ENCODE measurements around the gene SMAD7.
A peak's percentile ranks its signal among the peaks of the same experiment; 100 is the strongest.

SMAD7 gene

DNA sequence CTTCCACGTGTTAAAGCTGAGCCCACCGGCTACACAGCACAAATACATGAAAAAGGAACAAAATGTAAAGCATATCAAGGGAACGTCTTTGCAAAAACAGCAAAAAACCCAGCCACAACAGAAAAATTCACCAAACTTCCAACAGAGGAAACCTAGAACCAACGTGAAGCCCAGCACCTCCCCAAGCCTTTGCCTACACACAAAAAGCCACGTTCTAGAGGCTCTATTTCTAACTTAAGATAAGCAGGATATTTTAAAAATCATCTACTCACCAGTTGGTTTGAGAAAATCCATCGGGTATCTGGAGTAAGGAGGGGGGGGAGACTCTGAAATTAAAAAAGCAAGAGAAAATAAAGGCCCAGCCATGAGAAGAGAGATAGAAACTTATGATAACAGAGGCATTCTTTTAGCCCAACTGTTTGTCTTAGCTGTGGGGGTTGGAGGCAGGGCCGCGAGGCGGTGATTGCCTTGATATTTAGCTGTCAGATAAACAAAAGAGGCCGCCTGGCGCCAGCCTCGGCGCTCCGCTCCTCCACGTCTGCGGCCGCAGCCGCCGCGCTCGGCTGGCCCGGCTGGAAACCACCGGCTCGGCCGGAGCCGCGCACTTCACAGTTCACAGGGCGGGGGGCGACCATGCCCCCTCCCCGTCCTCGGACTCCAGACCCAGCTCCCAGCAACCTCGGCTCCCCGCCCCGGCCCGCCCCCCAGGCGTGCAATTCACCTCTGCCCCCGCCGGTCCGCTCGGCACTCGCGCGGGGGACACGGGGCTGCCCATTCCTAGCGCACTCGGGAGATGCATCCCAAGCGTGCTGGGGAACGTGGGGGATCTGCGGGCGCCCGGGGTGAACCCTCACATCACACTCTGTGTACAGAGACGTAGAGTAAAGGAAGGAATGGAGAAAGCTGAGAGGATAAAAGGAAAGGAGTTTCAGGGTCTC is 2.4 kb downstream of the SMAD7 start:
- peak overlapping the region; percentile 82 for H3K4me3 ChIP-seq (ENCODE audit: low read depth, low read length)
- TF ChIP-seq, protein P1, sequence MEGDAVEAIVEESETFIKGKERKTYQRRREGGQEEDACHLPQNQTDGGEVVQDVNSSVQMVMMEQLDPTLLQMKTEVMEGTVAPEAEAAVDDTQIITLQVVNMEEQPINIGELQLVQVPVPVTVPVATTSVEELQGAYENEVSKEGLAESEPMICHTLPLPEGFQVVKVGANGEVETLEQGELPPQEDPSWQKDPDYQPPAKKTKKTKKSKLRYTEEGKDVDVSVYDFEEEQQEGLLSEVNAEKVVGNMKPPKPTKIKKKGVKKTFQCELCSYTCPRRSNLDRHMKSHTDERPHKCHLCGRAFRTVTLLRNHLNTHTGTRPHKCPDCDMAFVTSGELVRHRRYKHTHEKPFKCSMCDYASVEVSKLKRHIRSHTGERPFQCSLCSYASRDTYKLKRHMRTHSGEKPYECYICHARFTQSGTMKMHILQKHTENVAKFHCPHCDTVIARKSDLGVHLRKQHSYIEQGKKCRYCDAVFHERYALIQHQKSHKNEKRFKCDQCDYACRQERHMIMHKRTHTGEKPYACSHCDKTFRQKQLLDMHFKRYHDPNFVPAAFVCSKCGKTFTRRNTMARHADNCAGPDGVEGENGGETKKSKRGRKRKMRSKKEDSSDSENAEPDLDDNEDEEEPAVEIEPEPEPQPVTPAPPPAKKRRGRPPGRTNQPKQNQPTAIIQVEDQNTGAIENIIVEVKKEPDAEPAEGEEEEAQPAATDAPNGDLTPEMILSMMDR (conservative IDR thresholded peaks at IDR 0.05; ENCODE audit: low read depth, low read length): peak; percentile 16
- peak; percentile 85 for DNase-seq (ENCODE audit: low read depth)

DNA sequence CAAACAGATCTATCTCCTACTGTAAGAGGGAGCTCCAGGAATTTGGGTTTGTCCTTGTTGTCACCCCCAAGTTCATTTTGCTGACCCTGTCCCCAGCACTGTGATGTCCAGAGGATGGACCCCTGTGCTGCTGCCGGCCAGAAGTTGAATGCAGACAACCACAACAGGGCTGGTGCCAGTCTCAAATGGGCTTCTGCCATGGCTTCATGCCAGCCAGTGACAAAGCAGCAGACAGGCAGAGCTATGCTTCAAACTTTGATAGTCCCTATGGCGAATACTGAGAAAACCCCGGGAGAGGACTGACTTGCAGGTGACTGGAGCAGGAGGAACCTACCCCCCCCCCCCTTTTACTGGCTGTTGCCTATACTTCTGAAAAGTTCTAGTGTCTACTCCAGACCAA is 3.2 kb downstream of the SMAD7 start:
- H3K4me3 ChIP-seq (ENCODE audit: low read depth, low read length): peak overlapping the region; percentile 82
- TF ChIP-seq, protein P1 (conservative IDR thresholded peaks at IDR 0.05; ENCODE audit: low read depth, low read length): no peak
- DNase-seq (ENCODE audit: low read depth): no peak

DNA sequence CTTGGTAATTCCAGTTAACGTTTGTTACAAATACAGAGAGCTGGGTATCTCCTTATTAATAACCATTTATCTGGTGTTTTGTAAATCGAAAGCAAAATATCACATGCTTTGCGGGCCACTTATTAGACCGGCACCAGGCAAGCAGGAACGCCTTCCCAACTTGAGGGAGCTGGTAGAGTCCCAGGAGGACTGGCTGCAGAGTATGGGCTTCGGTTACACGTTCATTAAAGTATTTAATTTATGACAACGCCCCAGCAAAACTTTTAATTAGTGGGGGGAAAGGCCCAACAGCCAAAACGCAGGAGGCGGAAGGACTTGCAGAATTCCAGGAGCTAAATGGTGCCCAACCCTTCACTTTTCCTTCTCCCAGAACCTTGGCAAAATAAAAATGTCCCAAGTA is 3.7 kb downstream of the SMAD7 start:
- DNase-seq (ENCODE audit: low read depth): peak; percentile 49
- H3K4me3 ChIP-seq (ENCODE audit: low read depth, low read length): peak overlapping the region; percentile 82
- TF ChIP-seq, protein P1 (conservative IDR thresholded peaks at IDR 0.05; ENCODE audit: low read depth, low read length): no peak

DNA sequence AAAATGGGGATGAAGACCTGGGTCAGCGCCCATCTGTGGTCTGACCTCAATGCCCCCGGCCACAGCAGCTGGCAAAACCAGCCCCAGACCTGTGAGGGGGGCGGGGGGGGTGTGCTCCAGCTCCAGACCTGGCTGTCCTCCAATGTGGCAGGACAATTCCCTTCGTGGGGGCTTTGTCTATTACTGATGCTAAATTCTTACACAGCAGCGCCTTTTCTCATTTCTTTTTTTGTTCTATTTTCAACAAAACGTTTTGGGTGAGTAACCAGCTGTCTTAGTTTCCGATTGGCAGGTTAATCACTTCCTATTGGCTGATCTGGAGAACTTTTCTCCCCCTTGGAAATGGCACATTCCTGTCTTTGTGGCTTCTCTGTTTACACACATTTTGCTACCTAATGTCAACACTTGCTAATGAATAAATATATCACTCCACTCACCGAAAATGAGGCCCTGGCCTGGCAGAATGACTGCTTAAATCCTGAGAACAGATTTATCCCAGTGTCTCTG is 4.4 kb downstream of the SMAD7 start:
- H3K4me3 ChIP-seq (ENCODE audit: low read depth, low read length): peak overlapping the region; percentile 82
- TF ChIP-seq, protein P1 (conservative IDR thresholded peaks at IDR 0.05; ENCODE audit: low read depth, low read length): no peak
- DNase-seq (ENCODE audit: low read depth): peak; percentile 82

DNA sequence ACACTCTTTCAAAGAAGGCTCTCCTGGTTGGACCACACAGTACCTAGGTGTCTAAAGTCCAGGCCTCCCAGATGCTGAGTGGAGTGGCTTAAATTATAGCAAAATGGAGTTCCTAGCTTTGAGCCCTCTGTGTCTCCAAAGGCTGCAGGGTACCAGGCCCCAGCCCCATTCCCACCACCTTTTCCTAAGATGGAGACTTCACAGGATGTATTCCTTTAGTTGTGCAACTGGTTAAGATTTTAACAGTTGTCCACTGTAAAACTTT is 4.9 kb downstream of the SMAD7 start:
- no peak for DNase-seq (ENCODE audit: low read depth)
- no peak overlapping the region for H3K4me3 ChIP-seq (ENCODE audit: low read depth, low read length)
- TF ChIP-seq, protein P1 (conservative IDR thresholded peaks at IDR 0.05; ENCODE audit: low read depth, low read length): no peak

DNA sequence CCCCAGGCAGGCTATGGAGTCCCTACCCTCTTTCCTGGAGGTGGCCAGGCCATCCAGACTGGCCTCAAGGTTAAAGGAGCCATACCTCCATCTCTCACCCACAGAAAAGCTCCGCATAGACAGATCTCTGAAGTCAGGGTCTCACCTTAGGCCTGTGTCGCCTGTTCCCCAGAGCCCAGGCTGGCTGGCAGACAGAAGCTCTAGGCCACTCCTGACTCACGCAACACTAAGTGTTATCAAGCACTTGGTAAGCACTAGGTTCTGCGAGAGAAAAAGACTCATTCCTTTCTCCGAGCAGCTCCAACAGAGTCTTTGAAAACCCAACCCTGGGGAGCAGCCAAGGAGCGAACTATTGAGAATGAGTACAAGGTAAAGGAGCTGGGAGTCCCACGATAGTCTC is 6.1 kb downstream of the SMAD7 start:
- TF ChIP-seq, protein P1 (conservative IDR thresholded peaks at IDR 0.05; ENCODE audit: low read depth, low read length): no peak
- H3K4me3 ChIP-seq (ENCODE audit: low read depth, low read length): no peak overlapping the region

More for the DNA sequence above, 6.1 kb downstream of the SMAD7 start:
- peak; percentile 61 for DNase-seq (ENCODE audit: low read depth)
